ENCODE results near the gene IRAK1BP1.
A peak's percentile ranks its signal among the peaks of the same experiment; 100 is the strongest.
"Not testable (repeated sequence)": the region's sequence is repeated elsewhere in the genome, so short reads cannot be mapped to it uniquely, and the experiment has no call there.

Gene IRAK1BP1

GRCh38 chr6:78867370-78868040 is at the start of gene IRAK1BP1:
TSS of gene IRAK1BP1 (plus strand) at chr6:78867551. CDS start at chr6:78867577, 26 bp downstream.
- DNase-seq = peak; percentile 80

- no peak for DNase-seq
Measured at GRCh38 chr6:78824045-78824444, 43.3 kb upstream of the IRAK1BP1 start.

- DNase-seq = no peak
Measured at GRCh38 chr6:78829407-78829806, 37.9 kb upstream of the IRAK1BP1 start.

GRCh38 chr6:78830805-78831204 is 36.5 kb upstream of the IRAK1BP1 start:
- no peak for DNase-seq

GRCh38 chr6:78831492-78831891 is 35.9 kb upstream of the IRAK1BP1 start:
- DNase-seq = no peak

GRCh38 chr6:78832091-78832808 is 35.1 kb upstream of the IRAK1BP1 start:
- no peak for DNase-seq

GRCh38 chr6:78835817-78836216 is 31.5 kb upstream of the IRAK1BP1 start:
- DNase-seq = no peak

GRCh38 chr6:78836598-78836997 is 30.8 kb upstream of the IRAK1BP1 start:
- DNase-seq = no peak

GRCh38 chr6:78841111-78841510 is 26.2 kb upstream of the IRAK1BP1 start:
- DNase-seq = no peak

GRCh38 chr6:78842953-78843352 is 24.4 kb upstream of the IRAK1BP1 start:
- no peak for DNase-seq

GRCh38 chr6:78844899-78845298 is 22.5 kb upstream of the IRAK1BP1 start:
- no peak for DNase-seq

- DNase-seq = no peak
Measured at GRCh38 chr6:78845567-78845966, 21.8 kb upstream of the IRAK1BP1 start.

GRCh38 chr6:78850621-78851020 is 16.7 kb upstream of the IRAK1BP1 start:
- no peak for DNase-seq

- DNase-seq = no peak
Measured at GRCh38 chr6:78851156-78851555, 16.2 kb upstream of the IRAK1BP1 start.

- no peak for DNase-seq
Measured at GRCh38 chr6:78854546-78854945, 12.8 kb upstream of the IRAK1BP1 start.

- DNase-seq = not testable (repeated sequence)
Measured at GRCh38 chr6:78858339-78858938, 8.9 kb upstream of the IRAK1BP1 start.

- DNase-seq = no peak
Measured at GRCh38 chr6:78861509-78861908, 5.8 kb upstream of the IRAK1BP1 start.

GRCh38 chr6:78863576-78863975 is 3.8 kb upstream of the IRAK1BP1 start:
- no peak for DNase-seq

GRCh38 chr6:78864957-78865356 is 2.4 kb upstream of the IRAK1BP1 start:
- DNase-seq = no peak

GRCh38 chr6:78867020-78867369 is 356 bp upstream of the IRAK1BP1 start:
- DNase-seq = no peak

- no peak for DNase-seq
Measured at GRCh38 chr6:78868116-78868515, 765 bp downstream of the IRAK1BP1 start.

GRCh38 chr6:78875505-78875904 is 8.2 kb downstream of the IRAK1BP1 start:
- no peak for DNase-seq

- DNase-seq = no peak
Measured at GRCh38 chr6:78883651-78884050, 16.3 kb downstream of the IRAK1BP1 start.

GRCh38 chr6:78889901-78890300 is 22.6 kb downstream of the IRAK1BP1 start:
- DNase-seq = not testable (repeated sequence)

Measured in CD4-positive, alpha-beta T cell treated with Interleukin-21 for 1 hour (primary cell).